WTC11 (cell line): ENCODE results near the gene NCMAP. TPM values are rescaled to one million over a fixed set of nuclear protein-coding genes. Genes with fewer than 3 reads are reported as not detected.
A peak's percentile ranks its signal among the peaks of the same experiment; 100 is the strongest.

ENCODE experiments used
- ATAC-seq: fragments of 200-7000 bp; cut with Tn5 transposase; 2 replicates; pipeline ENCODE4 v1.10.0; 2021; ENCODE audit warnings: mild to moderate bottlenecking, moderate library complexity
- CTCF ChIA-PET: fragments of 300-600 bp; sonication (Branson Sonifier 250); formaldehyde crosslinking; loops from one replicate; lab custom pipeline; 2021; ENCODE audit warnings: antibody characterized with exemption; lab: Charles Lee
- POLR2A ChIA-PET: fragments of 350-600 bp; sonication (Branson Sonifier 250); formaldehyde crosslinking; loops from one replicate; lab custom pipeline; 2021; ENCODE audit warnings: antibody characterized with exemption; lab: Charles Lee
- DNase-seq: peaks from one replicate; pipeline ENCODE4 v3.0.0; 2021; ENCODE audit warnings: low spot score
- H3K27ac Mint-ChIP-seq: 2 replicates; pipeline ENCODE4 v1.8.0; 2021; ENCODE audit warnings: mixed read lengths
- H3K27me3 Mint-ChIP-seq: 2 replicates; pipeline ENCODE4 v1.8.0; 2021; ENCODE audit warnings: low read depth, mild to moderate bottlenecking, moderate library complexity, mixed read lengths
- H3K36me3 Mint-ChIP-seq: 2 replicates; pipeline ENCODE4 v1.8.0; 2021; ENCODE audit warnings: mixed read lengths
- H3K4me1 Mint-ChIP-seq: 2 replicates; pipeline ENCODE4 v1.8.0; 2022; ENCODE audit warnings: mixed read lengths
- H3K4me3 Mint-ChIP-seq: 2 replicates; pipeline ENCODE4 v1.8.0; 2021; ENCODE audit warnings: mild to moderate bottlenecking, moderate library complexity, mixed read lengths
- H3K9me3 Mint-ChIP-seq: 2 replicates; pipeline ENCODE4 v1.8.0; 2021; ENCODE audit warnings: mixed read lengths
- AR ChIP-seq: fragments of 250-450 bp; sonication (Bioruptor Pico); IDR thresholded peaks from 2 replicates; pipeline ENCODE4 v1.9.0; 2021; ENCODE audit warnings: mild to moderate bottlenecking
- ARID4B ChIP-seq: sonication (generic); formaldehyde crosslinking; IDR thresholded peaks from 2 replicates; pipeline ENCODE4 v1.8.0; 2023; ENCODE audit warnings: missing genetic modification reagents, mild to moderate bottlenecking, borderline replicate concordance
- ATF2 ChIP-seq: sonication (generic); formaldehyde crosslinking; IDR thresholded peaks from 2 replicates; pipeline ENCODE4 v1.8.1; 2022; ENCODE audit warnings: low read depth, missing genetic modification reagents, borderline replicate concordance
- ESRRA ChIP-seq: sonication (generic); formaldehyde crosslinking; IDR thresholded peaks from 2 replicates; pipeline ENCODE4 v1.8.1; 2022; ENCODE audit warnings: mild to moderate bottlenecking, missing genetic modification reagents, borderline replicate concordance
- ETV6 ChIP-seq: sonication (generic); formaldehyde crosslinking; IDR thresholded peaks from 2 replicates; pipeline ENCODE4 v1.8.1; 2022; ENCODE audit warnings: mild to moderate bottlenecking, missing genetic modification reagents
- FOXJ3 ChIP-seq: sonication (generic); formaldehyde crosslinking; IDR thresholded peaks from 2 replicates; pipeline ENCODE4 v1.9.0; 2021; ENCODE audit warnings: missing genetic modification reagents, mild to moderate bottlenecking, borderline replicate concordance
- IRF1 ChIP-seq: sonication (generic); formaldehyde crosslinking; IDR thresholded peaks from 2 replicates; pipeline ENCODE4 v1.8.0; 2023; ENCODE audit warnings: missing genetic modification reagents
- PRRX2 ChIP-seq: fragments of 250-450 bp; sonication (Bioruptor Pico); IDR thresholded peaks from 2 replicates; pipeline ENCODE4 v1.8.0; 2021; ENCODE audit warnings: mild to moderate bottlenecking
- RORB ChIP-seq: fragments of 250-450 bp; sonication (Bioruptor Pico); IDR thresholded peaks from 2 replicates; pipeline ENCODE4 v1.9.0; 2021; ENCODE audit warnings: mild to moderate bottlenecking
- STAT6 ChIP-seq: sonication (generic); formaldehyde crosslinking; conservative IDR thresholded peaks from 2 replicates; pipeline ENCODE4 v1.8.1; 2023; ENCODE audit warnings: mild to moderate bottlenecking, low read depth, missing genetic modification reagents, moderate library complexity
- TEAD1 ChIP-seq: sonication (generic); formaldehyde crosslinking; IDR thresholded peaks from 2 replicates; pipeline ENCODE4 v1.8.0; 2022; ENCODE audit warnings: mild to moderate bottlenecking, missing genetic modification reagents
- ZNF532 ChIP-seq: fragments of 250-450 bp; sonication (Bioruptor Pico); IDR thresholded peaks from 2 replicates; pipeline ENCODE4 v1.9.0; 2021; ENCODE audit warnings: mild to moderate bottlenecking, borderline replicate concordance
- total RNA-seq: library from RNA; stranded (reverse); gene quantifications from 3 replicates; pipeline ENCODE4 v1.2.3, GENCODE V29; 2021

NCMAP gene
- total RNA-seq, 1 experiment from 2014 or later = 0.26 TPM

GRCh38 chr1:24642481-24643362 is 86.8 kb downstream of the NCMAP start, which contains the start of gene SRRM1 (continued):
- no peak for TF ChIP-seq STAT6 (CRISPR knock-in tag)
- TF ChIP-seq ATF2 (CRISPR knock-in tag) = no peak
- TF ChIP-seq TEAD1 = peak; percentile 71; the same call in 1 of the 2 replicates
- TF ChIP-seq RORB (CRISPR knock-in tag) = no peak
- no peak for TF ChIP-seq FOXJ3 (CRISPR knock-in tag)
- TF ChIP-seq PRRX2 (CRISPR knock-in tag) = 0 out of 2 replicates have a peak, but pooled peaks have one; percentile 19
- peak; percentile 19; the same call in 1 of the 2 replicates for TF ChIP-seq IRF1 (CRISPR knock-in tag)
- TF ChIP-seq, all 79 proteins: peak for 19

- H3K4me3 Mint-ChIP-seq = peak overlapping the region; percentile 91
- CTCF ChIA-PET = interaction anchor here (0.6 kb wide), 1 partner anchor 204 kb away, joined by 6 read pairs; no protein-coding TSS in a partner anchor
- peak overlapping the region; percentile 96 for H3K27ac Mint-ChIP-seq
- POLR2A ChIA-PET = interaction anchor here (0.5 to 0.6 kb wide), 2 partner anchors 20 to 57 kb away, joined by 3 read pairs; no protein-coding TSS in a partner anchor
- H3K27me3 Mint-ChIP-seq = no peaks in the 10 kb centered on the region
- peaks cover 21% of the 10 kb centered on the region for H3K4me1 Mint-ChIP-seq
- H3K36me3 Mint-ChIP-seq = peaks cover 38% of the 10 kb centered on the region
- peak; percentile 10 for ATAC-seq
- H3K9me3 Mint-ChIP-seq = no peaks in the 10 kb centered on the region
- no peak for DNase-seq
- no peak for TF ChIP-seq AR (CRISPR knock-in tag)
- TF ChIP-seq FOXJ3 (CRISPR knock-in tag) = no peak
- TF ChIP-seq ARID4B (CRISPR knock-in tag) = 0 out of 2 replicates have a peak, but pooled peaks have one; percentile 55
- 0 out of 2 replicates have a peak, but pooled peaks have one; percentile 7 for TF ChIP-seq ETV6
- TF ChIP-seq ZNF532 (CRISPR knock-in tag) = no peak
- peak; percentile 13; the same call in 1 of the 2 replicates for TF ChIP-seq ESRRA (CRISPR knock-in tag)
Measured at GRCh38 chr1:24643363-24644099, 87.6 kb downstream of the NCMAP start.
